ENCODE data around the gene DIS3. TPM values are rescaled to one million over a fixed set of nuclear protein-coding genes. Genes with fewer than 3 reads are reported as not detected.
"Not testable (repeated sequence)": the region's sequence is repeated elsewhere in the genome, so short reads cannot be mapped to it uniquely, and the experiment has no call there.

The DIS3 gene
- total RNA-seq, 4 donors from 2014 or later, result 11.6 to 17.6 (median 17.0) TPM

DNA sequence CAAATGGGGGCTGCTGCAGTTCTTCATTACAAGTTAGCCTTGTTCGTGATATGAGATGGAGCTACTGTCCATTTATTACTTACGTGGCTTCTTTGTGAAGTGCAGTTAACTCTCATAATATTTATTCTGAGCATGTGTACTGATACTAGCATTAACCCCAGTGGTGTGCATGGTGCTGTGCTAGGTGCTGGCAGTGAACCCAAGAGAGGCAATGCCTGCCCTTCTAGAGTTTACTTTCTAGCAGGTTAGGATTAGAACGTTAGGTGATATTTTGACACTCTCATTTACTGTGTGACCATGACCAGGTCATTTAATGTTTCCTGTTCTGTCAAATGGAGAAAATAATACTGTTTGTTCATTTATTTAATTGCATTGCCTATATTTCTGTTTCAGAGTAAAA is 17.1 kb upstream of the DIS3 start:
- in situ Hi-C loops (cut with MboI; ENCODE audit: low sequenced_read_pairs in 4 of 4) (no loop called here), intact Hi-C loops (cut with DNase I; ENCODE audit: low total_unique reads) (no loop called here)
- Histone ChIP-seq H3K9me3 (no peaks in the 10 kb centered on the region), H3K4me3 (no peak overlapping the region), H3K4me1 (no peaks in the 10 kb centered on the region), H3K27ac (no peak overlapping the region), H3K27me3 (no peaks in the 10 kb centered on the region), H3K36me3 (peaks cover 0 to 42% of the 10 kb centered on the region in 2 donors)
- ATAC-seq (no peak), DNase-seq (no peak)
- TF ChIP-seq POLR2A (IDR thresholded peaks at IDR 0.05), result no peak
- TF ChIP-seq, protein P1, sequence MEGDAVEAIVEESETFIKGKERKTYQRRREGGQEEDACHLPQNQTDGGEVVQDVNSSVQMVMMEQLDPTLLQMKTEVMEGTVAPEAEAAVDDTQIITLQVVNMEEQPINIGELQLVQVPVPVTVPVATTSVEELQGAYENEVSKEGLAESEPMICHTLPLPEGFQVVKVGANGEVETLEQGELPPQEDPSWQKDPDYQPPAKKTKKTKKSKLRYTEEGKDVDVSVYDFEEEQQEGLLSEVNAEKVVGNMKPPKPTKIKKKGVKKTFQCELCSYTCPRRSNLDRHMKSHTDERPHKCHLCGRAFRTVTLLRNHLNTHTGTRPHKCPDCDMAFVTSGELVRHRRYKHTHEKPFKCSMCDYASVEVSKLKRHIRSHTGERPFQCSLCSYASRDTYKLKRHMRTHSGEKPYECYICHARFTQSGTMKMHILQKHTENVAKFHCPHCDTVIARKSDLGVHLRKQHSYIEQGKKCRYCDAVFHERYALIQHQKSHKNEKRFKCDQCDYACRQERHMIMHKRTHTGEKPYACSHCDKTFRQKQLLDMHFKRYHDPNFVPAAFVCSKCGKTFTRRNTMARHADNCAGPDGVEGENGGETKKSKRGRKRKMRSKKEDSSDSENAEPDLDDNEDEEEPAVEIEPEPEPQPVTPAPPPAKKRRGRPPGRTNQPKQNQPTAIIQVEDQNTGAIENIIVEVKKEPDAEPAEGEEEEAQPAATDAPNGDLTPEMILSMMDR (IDR thresholded peaks at IDR 0.05 in 4 of 5, conservative IDR thresholded peaks at IDR 0.05 in 1 of 5), result no peak

DNA sequence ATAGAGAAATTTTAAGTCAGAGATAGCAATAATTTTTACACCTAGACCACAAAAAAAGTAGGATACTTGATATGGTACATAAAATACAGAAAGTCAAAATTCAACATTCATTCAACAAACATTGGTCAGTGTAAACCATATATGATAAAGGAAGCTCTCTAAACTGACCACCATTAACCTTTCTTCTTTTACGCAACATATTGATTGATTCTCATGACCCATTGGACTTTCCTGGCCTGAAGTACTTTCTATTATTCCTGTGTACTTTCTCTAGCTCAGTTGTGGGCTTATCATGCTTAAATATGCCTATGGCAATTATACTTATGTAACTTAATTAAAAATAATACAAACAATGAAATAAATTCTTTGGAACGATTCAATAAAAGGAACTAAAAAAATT is 10.9 kb upstream of the DIS3 start:
- no peaks in the 10 kb centered on the region for H3K4me1 ChIP-seq
- no peak for TF ChIP-seq POLR2A (IDR thresholded peaks at IDR 0.05)
- TF ChIP-seq, protein P1 (IDR thresholded peaks at IDR 0.05 in 4 of 5, conservative IDR thresholded peaks at IDR 0.05 in 1 of 5), result no peak
- ATAC-seq (no peak), DNase-seq (no peak)
- H3K9me3 ChIP-seq, result no peaks in the 10 kb centered on the region
- no peak overlapping the region for H3K4me3 ChIP-seq
- in situ Hi-C loops (cut with MboI; ENCODE audit: low sequenced_read_pairs in 4 of 4) (no loop called here), intact Hi-C loops (cut with DNase I; ENCODE audit: low total_unique reads) (no loop called here)
- peaks cover 3 to 36% of the 10 kb centered on the region in 2 donors for H3K36me3 ChIP-seq
- H3K27me3 ChIP-seq, result no peaks in the 10 kb centered on the region
- H3K27ac ChIP-seq, result no peak overlapping the region

DNA sequence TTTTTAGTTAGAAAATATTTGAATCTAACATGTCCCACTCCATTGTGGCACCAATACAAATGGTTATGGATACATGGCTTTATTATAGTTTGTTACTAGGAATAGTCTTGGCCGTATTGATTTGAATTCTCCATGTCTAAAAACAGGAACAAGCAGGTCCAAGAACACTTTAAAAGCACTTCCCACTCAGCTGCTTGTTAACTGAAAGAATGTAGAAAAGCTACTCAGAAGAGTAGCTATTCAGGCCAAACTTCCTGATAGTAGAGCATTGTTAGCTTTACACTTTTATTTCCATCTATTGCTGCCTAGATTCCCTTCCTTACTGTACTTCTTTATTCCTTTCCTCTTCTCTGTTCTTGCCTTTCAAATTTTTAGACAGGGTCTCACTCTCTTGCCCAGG is 7.1 kb upstream of the DIS3 start:
- H3K4me1 ChIP-seq, result no peaks in the 10 kb centered on the region
- TF ChIP-seq POLR2A (IDR thresholded peaks at IDR 0.05), result no peak
- TF ChIP-seq, protein P1 (IDR thresholded peaks at IDR 0.05 in 4 of 5, conservative IDR thresholded peaks at IDR 0.05 in 1 of 5), result no peak
- H3K27ac ChIP-seq, result no peak overlapping the region
- in situ Hi-C loops (cut with MboI; ENCODE audit: low sequenced_read_pairs in 4 of 4) (no loop called here), intact Hi-C loops (cut with DNase I; ENCODE audit: low total_unique reads) (loop anchor here (10.0 kb wide), 1 partner anchor 266 kb away; the partner anchor contains the start of gene KLF5)
- peaks cover 3 to 28% of the 10 kb centered on the region in 2 donors for H3K36me3 ChIP-seq
- no peaks in the 10 kb centered on the region for H3K27me3 ChIP-seq
- no peak overlapping the region for H3K4me3 ChIP-seq
- ATAC-seq, result no peak
- no peaks in the 10 kb centered on the region for H3K9me3 ChIP-seq
- DNase-seq, result no peak

DNA sequence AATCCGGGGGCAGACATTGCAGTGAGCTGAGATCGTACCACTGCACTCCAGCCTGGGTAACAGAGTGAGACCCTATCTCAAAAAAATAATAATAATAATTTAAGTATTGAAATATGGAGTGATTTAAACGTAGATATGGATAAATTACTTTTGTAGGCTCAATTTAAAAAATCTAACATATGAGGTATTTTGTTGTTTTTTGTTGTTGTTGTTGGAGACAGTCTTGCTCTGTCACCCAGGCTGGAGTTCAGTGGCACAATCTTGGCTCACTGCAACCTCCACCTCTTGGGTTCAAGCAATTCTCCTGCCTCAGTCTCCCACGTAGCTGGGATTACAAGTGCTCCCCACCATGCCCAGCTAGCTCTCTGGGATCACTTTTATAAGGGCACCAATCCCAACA is 3.0 kb upstream of the DIS3 start:
- intact Hi-C loops (cut with DNase I; ENCODE audit: low total_unique reads), result loop anchor here (10.0 kb wide), 1 partner anchor 270 kb away; the partner anchor contains the start of gene KLF5
- in situ Hi-C loops (cut with MboI; ENCODE audit: low sequenced_read_pairs in 4 of 4), result loop anchor here in 1 of 4 donors (5.0 kb wide), 1 partner anchor 57 kb away; the partner anchor contains the start of genes BORA and MZT1

DNA sequence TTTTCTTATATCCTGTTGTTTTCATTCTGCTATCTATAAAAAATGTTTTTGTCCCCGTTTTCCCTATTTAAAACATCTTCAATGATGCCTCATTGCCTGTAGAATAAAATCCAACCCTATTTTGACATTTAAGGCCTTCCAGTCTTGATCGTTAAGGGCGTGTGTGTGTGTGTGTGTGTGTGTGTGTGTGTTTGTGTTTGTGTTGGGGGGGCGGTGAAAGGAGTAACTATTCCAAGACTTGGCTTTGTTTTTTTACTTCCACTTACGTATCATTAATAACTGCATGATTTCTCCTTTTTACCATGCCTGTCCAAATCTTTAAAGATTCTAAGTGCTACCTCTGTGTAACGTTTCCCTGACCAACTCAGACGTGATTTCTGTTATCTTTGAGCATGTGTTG is 1.0 kb upstream of the DIS3 start:
- no peak for DNase-seq
- H3K9me3 ChIP-seq, result no peaks in the 10 kb centered on the region
- TF ChIP-seq POLR2A (IDR thresholded peaks at IDR 0.05), result no peak
- TF ChIP-seq, protein P1 (IDR thresholded peaks at IDR 0.05 in 4 of 5, conservative IDR thresholded peaks at IDR 0.05 in 1 of 5), result no peak
- H3K4me1 ChIP-seq, result peaks cover 26 to 27% of the 10 kb centered on the region in 2 donors
- in situ Hi-C loops (cut with MboI; ENCODE audit: low sequenced_read_pairs in 4 of 4) (loop anchor here in 1 of 4 donors (5.0 kb wide), 1 partner anchor 55 kb away; the partner anchor contains the start of genes BORA and MZT1), intact Hi-C loops (cut with DNase I; ENCODE audit: low total_unique reads) (loop anchor here (1.0 to 10.0 kb wide), 2 partner anchors 55 to 272 kb away; partner anchors contain the start of genes BORA, KLF5 and MZT1)
- peaks cover 0 to 19% of the 10 kb centered on the region in 2 donors for H3K36me3 ChIP-seq
- ATAC-seq, result no peak
- no peaks in the 10 kb centered on the region for H3K27me3 ChIP-seq
- peak overlapping the region; percentile 76 to 89 (median 86) for H3K4me3 ChIP-seq
- H3K27ac ChIP-seq, result peak overlapping the region; percentile 86 to 91 (median 88)

More for the DNA sequence above, 3.0 kb upstream of the DIS3 start:
- peaks cover 0 to 12% of the 10 kb centered on the region in 2 donors for H3K36me3 ChIP-seq
- not testable (repeated sequence) for H3K4me3 ChIP-seq, H3K27me3 ChIP-seq, H3K27ac ChIP-seq, DNase-seq, ATAC-seq, H3K9me3 ChIP-seq
- peaks cover 20 to 26% of the 10 kb centered on the region in 2 donors for H3K4me1 ChIP-seq

All from gastrocnemius medialis (tissue), 4 donors.